GM12891 (cell line): ENCODE measurements around the gene NDFIP1.

Source experiments
- DNase-seq: peaks from one replicate; pipeline ENCODE4 v3.0.0; 2011; ENCODE audit warnings: low spot score; ENCODE audit not compliant: insufficient read length
- FAIRE-seq: peaks from 2 replicates; lab custom pipeline; 2011; peaks lifted over from hg19 to GRCh38; lab: Jason Lieb, UNC
- PAX5 ChIP-seq: IDR thresholded peaks from 2 replicates; pipeline ENCODE4 v1.6.1; 2011; ENCODE audit warnings: low read length, moderate library complexity, mild to moderate bottlenecking; ENCODE audit not compliant: insufficient read depth, severe bottlenecking
- POLR2A ChIP-seq: IDR thresholded peaks from 2 replicates; pipeline ENCODE4 v1.6.1; 2011; ENCODE audit warnings: low read depth, low read length, control low read depth
- POLR2AphosphoS5 ChIP-seq: IDR thresholded peaks from 2 replicates; pipeline ENCODE4 v1.6.1; 2011; ENCODE audit warnings: low read depth, low read length, control low read depth
- POU2F2 ChIP-seq: IDR thresholded peaks from 2 replicates; pipeline ENCODE4 v1.6.1; 2011; ENCODE audit warnings: low read depth, mild to moderate bottlenecking, control low read depth, low read length, moderate library complexity
- SPI1 ChIP-seq: IDR thresholded peaks from 2 replicates; pipeline ENCODE4 v1.6.1; 2011; ENCODE audit warnings: low read depth, low read length, control low read depth
- TAF1 ChIP-seq: IDR thresholded peaks from 2 replicates; pipeline ENCODE4 v1.6.1; 2011; ENCODE audit warnings: low read depth, low read length, control low read depth

NDFIP1 gene

DNA sequence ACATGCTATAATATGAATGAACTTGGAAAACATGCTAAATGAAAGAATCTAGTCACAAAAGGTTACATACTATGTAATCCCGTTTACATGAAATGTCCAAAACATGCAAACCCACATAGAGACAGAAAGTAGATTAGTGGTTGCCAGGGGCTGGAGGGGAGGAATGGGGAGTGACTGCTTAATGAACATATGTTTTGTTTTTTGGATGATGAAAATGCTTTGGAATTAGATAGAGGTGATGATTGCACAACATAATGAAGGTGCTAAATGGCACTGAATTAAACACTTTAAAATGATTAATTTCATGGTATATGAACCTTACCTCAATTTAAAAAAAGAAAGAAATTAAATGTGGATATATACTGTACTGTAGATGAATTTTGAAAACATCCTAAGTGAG, 17.6 kb upstream of the NDFIP1 start:
- DNase-seq = no peak
- FAIRE-seq = no peak
- no peak for TF ChIP-seq PAX5

DNA sequence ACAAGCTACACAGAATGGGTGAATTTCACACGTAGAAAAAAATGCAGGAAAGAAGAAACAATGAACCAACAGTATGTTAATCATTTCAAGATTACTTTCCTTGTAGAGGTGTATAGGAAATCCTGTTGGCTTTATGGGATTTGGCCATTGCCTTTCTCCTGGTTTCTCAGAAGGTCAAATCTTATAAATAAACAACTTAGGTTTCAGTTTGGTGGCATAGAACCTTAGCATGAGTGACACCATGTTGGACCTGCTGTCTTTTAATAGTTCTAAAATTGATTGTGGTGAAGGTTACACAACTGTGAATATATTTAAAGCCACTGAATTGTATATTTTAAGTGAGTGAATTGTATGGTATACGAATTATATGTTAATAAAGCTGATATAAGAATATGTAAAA, 16.7 kb upstream of the NDFIP1 start:
- FAIRE-seq = no peak
- no peak for DNase-seq
- no peak for TF ChIP-seq PAX5

DNA sequence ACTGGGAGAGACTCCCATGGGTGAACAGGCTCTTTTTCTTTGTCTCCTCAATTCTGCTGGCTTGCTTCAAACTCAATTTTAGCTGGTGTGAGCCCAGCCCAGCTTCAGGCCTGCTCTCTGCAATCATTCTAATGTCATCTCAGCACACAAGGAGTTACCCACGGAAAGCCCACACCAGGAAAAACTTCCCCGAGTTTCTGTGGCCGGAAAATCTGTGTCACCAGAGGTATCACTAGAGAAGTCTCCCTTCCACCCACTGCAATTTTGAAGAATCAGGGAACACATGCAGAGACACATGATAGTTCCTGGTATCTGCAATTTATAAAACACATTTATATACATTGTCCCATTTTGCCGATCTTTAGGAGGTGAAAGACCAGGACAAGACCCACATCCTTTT, 13.5 kb upstream of the NDFIP1 start:
- DNase-seq (no peak), FAIRE-seq (no peak)
- no peak for TF ChIP-seq POLR2A
- TF ChIP-seq PAX5 = no peak
- TF ChIP-seq POLR2AphosphoS5 = no peak
- no peak for TF ChIP-seq TAF1
- TF ChIP-seq SPI1 = no peak
- no peak for TF ChIP-seq POU2F2

DNA sequence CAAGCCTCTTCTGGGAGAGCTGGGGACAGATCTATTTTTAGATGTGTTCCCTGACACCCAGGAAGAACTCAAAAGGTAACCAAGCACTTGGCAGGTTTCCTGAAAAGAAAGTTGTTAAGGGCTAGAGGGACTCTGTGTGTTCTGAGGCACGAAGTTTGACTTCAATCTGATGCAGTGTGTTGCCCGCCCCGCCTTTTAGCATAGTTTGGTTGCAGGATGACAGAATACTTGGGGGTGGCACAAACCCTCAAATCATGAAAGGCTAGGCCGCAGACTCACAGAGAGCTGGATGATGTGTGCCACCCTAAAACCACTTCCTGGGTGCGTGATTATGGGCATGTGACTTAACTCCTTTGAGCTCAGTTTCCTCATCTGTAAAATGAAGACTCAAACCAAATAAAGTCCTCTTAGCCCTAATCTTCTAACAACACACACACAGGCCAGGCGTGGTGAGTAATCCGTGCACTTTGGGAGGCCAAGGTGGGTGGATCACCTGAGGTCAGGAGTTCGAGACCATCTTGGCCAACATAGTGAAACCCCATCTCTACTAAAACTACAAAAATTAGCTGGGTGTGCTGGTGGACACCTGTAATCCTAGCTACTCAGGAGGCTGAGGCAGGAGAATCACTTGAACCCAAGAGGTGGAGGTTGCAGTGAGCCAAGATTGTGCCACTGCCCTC, 12.8 kb upstream of the NDFIP1 start:
- TF ChIP-seq TAF1 (no peak), POLR2AphosphoS5 (no peak), PAX5 (no peak), POU2F2 (no peak), POLR2A (no peak), SPI1 (no peak)
- FAIRE-seq = peak; percentile 23

DNA sequence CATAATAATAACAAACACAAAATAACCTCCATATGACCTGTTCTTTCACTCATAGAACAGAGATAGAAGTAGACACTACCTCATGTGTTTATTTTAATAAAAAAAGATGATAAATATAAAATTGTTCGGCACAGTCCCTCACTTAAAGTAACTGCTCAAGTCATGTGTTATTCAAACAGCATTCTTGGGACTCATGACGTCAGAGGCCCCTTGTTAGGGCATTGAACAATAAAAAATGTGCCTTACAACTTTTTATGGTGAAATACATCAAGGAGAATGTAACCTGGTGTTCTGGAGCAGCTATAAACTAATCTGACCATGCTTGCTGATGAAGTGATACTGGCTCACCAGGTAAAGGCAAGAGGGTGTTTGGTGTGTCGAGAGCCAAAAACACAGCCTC, 12.2 kb upstream of the NDFIP1 start:
- FAIRE-seq (no peak), DNase-seq (no peak)
- no peak for TF ChIP-seq SPI1
- no peak for TF ChIP-seq PAX5
- no peak for TF ChIP-seq POLR2A
- no peak for TF ChIP-seq POLR2AphosphoS5
- TF ChIP-seq TAF1 = no peak
- no peak for TF ChIP-seq POU2F2

More for the DNA sequence above, 12.8 kb upstream of the NDFIP1 start:
- DNase-seq = no peak

DNA sequence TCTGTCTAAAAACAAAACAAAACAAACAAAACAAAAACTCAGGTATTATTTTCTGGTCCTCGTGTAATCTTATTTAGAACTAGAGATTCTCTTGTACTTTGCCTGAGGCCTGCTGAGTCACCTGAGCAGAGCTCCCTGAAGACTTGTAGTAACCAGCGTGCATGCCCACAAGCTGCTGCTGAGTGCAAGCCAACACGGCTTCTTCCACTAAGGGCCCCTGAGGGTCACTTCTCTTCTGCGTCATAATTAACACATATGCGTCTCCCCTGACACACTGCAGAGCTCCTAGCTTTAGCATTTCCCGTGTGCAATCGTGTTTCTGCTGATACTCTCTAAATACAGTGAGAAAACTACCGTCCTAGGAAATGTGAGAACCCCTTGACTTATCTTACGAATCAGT, 10.9 kb upstream of the NDFIP1 start:
- FAIRE-seq = no peak
- no peak for DNase-seq
- TF ChIP-seq SPI1 (no peak), POLR2A (no peak), TAF1 (no peak), POLR2AphosphoS5 (no peak), POU2F2 (no peak), PAX5 (no peak)

DNA sequence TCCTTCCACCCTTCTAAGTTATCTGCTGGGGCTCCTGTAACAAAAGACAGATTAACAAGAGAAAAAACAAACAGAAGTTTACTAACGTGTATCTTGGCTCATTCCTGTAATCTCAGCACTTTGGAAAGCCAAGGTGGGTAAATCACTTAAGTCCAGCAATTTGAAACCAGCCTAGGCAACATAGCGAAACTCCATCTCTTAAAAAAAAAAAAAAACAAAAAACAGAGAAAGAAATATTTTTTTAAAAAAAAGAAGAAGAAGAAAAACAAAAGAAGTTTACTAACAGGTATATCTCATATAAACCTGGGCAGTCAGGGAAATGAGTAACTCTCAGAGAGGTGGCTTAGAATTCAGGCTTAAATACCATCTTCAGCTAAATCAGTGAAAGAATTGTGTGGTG, 10.3 kb upstream of the NDFIP1 start:
- TF ChIP-seq POLR2A = no peak
- no peak for TF ChIP-seq PAX5
- TF ChIP-seq SPI1 = no peak
- TF ChIP-seq TAF1 = no peak
- TF ChIP-seq POU2F2 = no peak
- FAIRE-seq = no peak
- no peak for DNase-seq

DNA sequence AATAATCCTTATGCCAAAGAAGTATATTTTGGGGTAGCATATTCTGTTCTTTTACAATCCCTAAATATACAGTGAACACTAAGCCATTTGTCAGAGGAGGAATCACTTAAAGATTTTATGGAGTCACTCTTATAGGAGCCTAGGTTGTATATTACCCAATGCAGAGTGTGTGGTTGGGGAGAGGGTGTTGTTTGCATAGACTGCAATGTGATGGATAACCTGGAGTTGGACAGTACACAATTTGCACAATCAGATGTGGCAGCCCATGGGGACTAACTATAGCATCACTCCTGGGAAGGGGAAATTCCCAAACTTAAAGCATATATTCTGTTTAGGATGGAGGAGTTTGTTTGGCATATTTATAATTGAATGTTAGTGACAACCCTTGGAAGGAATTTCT, 9.6 kb upstream of the NDFIP1 start:
- TF ChIP-seq POU2F2 (no peak), TAF1 (no peak), SPI1 (no peak), PAX5 (no peak), POLR2A (no peak), POLR2AphosphoS5 (no peak)
- DNase-seq = no peak
- no peak for FAIRE-seq

DNA sequence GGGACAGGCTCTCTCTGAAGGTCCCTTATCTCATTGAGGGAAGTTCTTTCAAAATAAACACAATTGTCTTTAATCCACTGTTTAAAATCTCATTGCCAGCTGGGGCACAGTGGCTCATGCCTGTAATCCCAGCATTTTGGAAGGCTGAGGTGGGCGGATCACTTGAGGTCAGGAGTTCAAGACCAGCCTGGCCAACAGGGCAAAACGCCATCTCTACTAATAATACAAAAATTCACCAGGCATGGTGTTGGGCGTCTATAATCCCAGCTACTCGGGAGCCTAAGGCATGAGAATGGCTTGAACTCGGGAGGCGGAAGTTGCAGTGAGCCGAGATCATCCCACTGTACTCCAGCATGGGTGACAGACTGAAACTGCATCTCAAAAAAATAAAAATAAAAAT, 8.3 kb upstream of the NDFIP1 start:
- DNase-seq = no peak
- FAIRE-seq = no peak

DNA sequence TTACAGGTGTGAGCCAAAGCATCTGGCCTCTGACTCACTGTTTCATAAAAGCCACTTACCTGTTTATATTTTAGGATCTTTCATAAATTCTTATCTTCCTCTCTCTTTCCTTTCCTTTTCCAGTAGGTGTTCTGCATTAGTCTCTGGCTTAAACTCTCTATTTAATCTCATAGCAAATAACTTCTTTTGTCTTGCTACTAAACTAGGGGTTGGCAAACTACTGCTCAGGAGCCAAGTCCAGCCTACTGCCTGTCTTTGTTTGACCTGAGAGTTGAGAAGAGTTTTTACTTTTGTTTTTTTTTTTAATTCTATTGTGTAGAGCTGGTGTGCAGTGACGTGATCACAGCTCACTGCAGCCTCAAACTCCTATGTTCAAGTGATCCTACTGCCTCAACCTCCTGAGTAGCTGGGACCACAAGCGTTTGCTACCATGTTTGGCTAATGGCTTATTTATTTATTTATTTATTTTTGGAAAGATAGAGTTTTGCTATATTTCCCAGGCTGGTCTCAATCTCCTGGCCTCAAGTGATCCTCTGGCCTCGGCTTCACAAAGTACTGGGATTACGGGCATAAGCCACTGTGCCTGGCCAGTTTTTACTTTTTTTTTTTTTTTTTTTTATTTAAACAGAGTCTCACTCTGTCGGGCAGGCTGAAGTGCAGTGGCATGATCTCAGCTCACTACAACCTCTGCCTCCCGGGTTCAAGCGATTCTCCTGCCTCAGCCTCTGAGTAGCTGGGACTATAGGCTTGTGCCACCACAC, 5.4 kb upstream of the NDFIP1 start:
- no peak for DNase-seq
- TF ChIP-seq SPI1 (no peak), POLR2AphosphoS5 (no peak), POU2F2 (no peak), TAF1 (no peak), PAX5 (no peak), POLR2A (no peak)
- no peak for FAIRE-seq

More for the DNA sequence above, 8.3 kb upstream of the NDFIP1 start:
- TF ChIP-seq PAX5 (no peak), SPI1 (no peak), POLR2AphosphoS5 (no peak), TAF1 (no peak), POU2F2 (no peak), POLR2A (no peak)

DNA sequence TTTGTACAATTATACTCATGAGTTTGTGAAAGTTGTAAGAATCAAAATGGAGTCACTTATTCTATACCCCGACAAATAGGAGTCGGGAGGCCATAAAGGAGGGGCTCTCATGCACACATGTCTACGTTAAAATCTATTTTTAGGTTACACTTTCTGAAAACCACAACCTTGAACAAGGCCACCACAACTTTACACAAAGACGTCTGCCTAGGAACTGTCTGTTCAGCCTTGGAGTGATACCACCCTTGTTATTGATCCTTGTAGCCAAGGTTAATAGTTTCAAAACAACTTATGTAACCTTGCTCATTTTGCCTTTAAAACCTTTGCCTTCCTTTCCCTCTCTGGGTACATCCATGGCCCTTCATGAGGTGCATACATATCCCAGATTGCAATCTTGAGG, 4.1 kb upstream of the NDFIP1 start:
- TF ChIP-seq POU2F2 (no peak), PAX5 (no peak), TAF1 (no peak), POLR2A (no peak), SPI1 (no peak), POLR2AphosphoS5 (no peak)
- DNase-seq (no peak), FAIRE-seq (no peak)
